Stimulated activated CD4-positive, alpha-beta T cell treated with anti-CD3 and anti-CD28 coated beads, Interleukin-12 subunit alpha, Interleukin-12 subunit beta, amount 100 ng/mL, for 4 hours (primary cell): Measurements from ENCODE around the gene CCDC195.

Source experiments
- DNase-seq: peaks from one replicate; pipeline ENCODE4 v3.0.0-alpha.2; 2020

CCDC195 gene, protein sequence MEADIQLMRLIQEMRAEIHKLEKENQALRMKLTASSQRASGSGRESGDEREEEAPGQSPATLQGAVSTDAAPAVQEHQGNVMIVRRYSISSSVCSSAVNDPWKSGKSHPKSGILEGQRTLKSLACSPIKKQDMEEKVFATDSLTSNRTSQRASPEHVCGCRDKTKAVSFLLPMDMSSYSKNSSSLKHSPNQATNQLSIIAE

DNA sequence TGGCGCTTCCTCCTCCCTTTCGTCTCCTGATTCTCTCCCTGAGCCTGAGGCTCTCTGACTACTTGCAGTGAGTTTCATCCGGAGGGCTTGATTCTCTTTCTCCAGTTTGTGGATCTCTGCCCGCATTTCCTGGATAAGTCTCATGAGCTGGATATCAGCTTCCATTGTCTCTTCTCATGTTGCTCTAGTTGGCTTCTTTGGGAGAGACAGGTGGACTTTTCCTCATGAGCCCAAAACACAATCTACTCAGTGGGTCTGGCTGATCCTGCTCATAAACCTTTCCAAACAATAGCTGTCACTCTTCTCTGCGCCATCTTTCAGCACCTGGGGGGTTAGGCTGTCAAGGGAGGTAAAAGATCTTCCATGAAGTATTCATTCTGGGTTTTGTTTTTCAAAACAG is at the start of gene CCDC195:
Gene CCDC195, minus strand, starts transcription at position 165 of the 400 bp plus-strand sequence. Its CDS starts 0 bp downstream, at position 165.
- no peak for DNase-seq

- DNase-seq: no peak
Measured at GRCh38 chr2:224764565-224765236, 48.5 kb upstream of the CCDC195 start.

DNA sequence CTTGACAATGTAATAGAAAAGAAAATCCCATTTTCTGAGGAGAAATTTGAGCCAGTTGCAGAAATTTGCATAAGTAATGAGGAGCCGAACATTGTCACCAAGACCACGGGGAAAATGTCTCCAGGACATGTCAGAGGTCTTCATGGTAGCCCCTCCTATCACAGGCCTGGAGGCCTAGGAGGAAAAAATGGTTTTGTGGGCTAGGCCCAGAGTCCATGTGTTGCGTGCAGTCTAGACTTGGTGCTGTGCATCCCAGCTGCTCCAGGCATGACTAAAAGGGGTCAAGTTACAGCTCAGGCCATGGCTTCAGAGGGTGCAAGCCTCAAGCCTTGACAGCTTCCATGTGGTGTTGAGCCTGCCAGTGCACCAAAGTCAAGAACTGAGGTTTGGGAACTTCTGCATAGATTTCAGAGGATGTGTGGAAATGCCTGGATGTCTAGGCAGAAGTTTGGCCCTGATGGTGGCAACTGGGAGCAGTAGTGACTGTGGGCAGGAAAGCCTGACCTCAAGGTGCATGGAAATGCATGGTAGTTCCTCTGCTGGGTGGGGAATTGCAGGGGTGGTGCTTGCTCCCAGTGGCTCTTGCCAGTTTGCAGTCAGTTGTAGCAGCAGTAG is 41.9 kb upstream of the CCDC195 start:
- DNase-seq: no peak

- no peak for DNase-seq
Measured at GRCh38 chr2:224753743-224754540, 37.8 kb upstream of the CCDC195 start.

- DNase-seq: no peak
Measured at GRCh38 chr2:224751996-224752698, 36.0 kb upstream of the CCDC195 start.

DNA sequence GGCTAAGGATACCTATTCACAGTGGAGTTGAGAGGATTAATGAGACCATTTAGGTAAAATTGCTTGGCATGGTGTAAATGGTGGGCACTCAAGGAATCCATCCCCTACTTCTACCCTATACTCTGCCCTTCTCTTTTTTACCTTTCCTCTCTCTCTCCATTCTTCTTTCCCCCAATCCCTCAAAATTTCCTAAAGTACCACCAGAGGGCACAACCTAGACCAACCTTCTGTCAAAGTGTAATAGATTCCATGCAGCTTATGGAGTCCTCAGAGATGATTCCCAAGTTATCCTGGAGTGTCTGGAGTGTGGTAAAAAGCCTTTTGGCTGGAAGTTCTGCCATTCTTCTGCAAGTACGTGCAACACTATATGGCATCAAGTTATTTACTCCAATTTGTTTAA is 33.0 kb upstream of the CCDC195 start:
- DNase-seq: no peak

DNA sequence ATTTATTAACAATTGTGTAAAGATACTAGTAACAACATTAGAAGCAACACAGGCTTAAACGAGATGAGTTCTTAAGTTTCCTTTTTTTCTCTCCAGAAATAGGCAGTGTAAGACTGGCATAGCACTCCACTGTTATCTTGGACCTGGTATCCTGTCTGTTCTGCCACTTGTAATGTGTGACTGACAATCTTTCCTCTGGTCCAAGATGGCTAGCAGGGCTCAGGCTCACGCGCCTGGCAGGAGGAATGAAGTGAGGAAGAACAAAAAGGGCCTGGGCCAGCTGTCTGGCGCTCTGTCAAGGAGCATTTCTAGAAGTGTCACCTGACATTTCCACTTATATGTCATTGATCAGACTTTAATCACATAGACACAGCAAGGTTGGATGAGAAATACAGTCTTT is 31.6 kb upstream of the CCDC195 start:
- DNase-seq: no peak

DNA sequence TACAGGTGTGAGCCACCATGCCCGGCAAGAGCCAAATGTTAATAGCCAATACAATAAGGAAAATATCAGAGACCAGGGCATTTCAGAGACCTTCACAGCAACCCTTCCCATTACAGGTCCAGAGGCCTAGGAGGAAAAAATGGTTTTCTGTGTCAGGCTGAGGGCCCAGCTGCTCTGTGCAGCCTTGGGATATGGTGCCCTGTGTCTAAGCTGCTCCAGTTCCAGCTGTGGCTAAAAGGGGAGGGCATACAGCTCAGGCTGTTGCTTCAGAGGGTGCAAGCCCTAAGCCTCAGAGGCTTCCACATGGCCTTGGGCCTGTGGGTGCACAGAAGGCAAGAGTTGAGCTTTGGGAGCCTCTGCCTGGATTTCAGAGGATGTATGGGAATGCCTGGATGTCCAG is 20.1 kb upstream of the CCDC195 start:
- no peak for DNase-seq

DNA sequence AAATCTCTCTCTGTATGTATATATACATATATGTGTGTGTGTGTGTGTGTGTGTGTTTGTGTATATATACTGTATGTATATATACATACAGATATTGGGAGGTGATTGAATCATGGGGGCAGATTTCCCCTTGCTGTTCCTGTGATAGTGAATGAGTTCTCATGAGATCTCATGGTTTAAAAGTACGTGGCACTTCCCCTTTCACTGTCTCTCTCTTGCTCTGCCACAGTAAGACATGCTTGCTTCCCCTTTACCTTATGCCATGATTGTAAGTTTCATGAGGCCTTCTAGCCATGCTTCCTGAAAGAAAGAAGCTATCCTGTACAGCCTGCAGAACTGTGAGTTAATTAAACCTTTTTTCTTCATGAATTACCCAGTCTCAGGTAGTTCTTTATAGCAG is 18.8 kb upstream of the CCDC195 start:
- no peak for DNase-seq

- DNase-seq: no peak
Measured at GRCh38 chr2:224731665-224732064, 15.5 kb upstream of the CCDC195 start.

DNA sequence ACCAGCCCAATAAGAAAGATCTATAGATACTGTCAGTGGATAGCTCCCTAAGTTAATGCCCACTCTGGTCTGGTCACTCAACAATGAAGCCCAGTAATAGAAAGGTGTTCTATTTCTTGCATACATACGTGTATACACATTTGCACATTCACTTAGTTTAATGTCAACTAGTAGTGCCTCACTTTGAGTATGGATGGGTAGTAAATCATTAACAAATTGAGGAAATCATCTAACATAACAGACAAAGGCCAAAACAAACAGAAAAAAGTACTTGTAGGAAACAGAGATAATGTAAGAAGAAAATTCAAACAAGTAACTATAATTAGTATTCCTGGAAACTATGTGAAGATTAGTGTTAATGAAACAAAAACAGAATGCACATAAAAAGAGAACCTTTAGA is 13.3 kb upstream of the CCDC195 start:
- no peak for DNase-seq

DNA sequence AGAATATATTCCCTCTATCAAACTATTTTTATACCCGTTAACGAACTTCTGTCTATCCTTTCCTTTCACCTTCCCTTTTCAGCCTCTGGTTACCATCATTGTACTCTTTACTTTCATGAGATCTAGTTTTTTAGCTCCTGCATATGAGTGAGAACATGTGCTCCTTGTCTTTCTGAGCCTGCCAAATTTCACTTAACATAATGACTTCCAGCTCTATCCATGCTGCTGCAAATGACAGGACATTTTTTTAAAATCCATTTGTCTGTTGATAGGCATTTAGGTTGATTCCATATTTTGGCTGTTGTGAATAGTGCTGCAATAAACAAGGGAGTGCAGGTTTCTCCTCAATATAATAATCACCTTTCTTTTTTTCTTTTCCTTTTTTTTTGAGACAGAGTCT is 8.2 kb upstream of the CCDC195 start:
- DNase-seq: no peak

GRCh38 chr2:224723586-224724217 is 7.5 kb upstream of the CCDC195 start:
- no peak for DNase-seq

- DNase-seq: no peak
Measured at GRCh38 chr2:224722770-224723169, 6.6 kb upstream of the CCDC195 start.

- DNase-seq: no peak
Measured at GRCh38 chr2:224722250-224722649, 6.1 kb upstream of the CCDC195 start.

DNA sequence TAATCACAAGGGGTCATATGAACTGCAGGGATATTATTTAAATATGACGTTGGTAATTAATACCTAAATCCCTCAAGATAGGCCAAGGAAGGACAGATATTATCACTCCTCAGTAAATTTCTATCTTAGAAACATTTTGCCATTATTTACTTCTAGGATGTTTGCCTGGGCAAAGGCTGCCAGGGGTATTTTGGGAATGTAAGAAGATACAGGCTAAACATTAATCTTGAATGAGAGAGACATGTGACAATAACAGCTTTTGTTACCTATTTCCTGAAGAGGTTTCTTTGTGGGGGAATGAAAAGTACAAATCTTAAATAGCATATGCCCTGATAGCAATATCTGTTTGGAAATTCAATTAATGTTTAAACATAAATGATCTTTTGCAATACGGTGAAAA is 756 bp upstream of the CCDC195 start:
- DNase-seq: no peak

GRCh38 chr2:224711859-224712665 is 4.1 kb downstream of the CCDC195 start:
- no peak for DNase-seq

GRCh38 chr2:224711381-224711780 is 4.8 kb downstream of the CCDC195 start:
- no peak for DNase-seq

DNA sequence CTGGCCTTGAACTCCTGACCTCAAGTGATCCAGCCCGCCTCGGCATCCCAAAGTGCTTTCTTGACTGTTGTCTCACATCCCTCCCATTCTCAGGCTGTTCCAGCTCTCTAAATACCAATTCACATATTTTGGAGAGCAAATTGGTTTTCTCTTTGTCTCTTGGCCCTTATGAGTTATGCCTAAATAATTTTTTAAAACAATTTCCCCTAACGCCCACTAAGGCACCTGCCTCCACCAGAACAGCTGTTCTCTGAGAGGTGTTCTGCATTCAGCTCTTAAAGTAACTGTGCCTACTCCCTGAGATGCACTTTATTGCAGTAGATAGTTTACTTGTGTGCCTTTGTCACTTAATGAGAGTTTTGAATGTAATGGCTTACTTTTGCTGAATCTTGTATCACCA is 6.9 kb downstream of the CCDC195 start:
- no peak for DNase-seq

GRCh38 chr2:224694502-224694901 is 21.7 kb downstream of the CCDC195 start:
- no peak for DNase-seq

- DNase-seq: no peak
Measured at GRCh38 chr2:224691563-224691962, 24.6 kb downstream of the CCDC195 start.

- DNase-seq: no peak
Measured at GRCh38 chr2:224690868-224691267, 25.3 kb downstream of the CCDC195 start.
